NCI-H226 (cell line): Measurements from ENCODE around the gene MAPK8IP3.

ENCODE experiments used
- DNase-seq: peaks from one replicate; pipeline ENCODE4 v3.0.0-alpha.2; 2015

The MAPK8IP3 gene

GRCh38 chr16:1764971-1765370 is 59.0 kb downstream of the MAPK8IP3 start:
- no peak for DNase-seq

- no peak for DNase-seq
Observed at GRCh38 chr16:1765826-1766225, 59.8 kb downstream of the MAPK8IP3 start.

GRCh38 chr16:1766231-1766630 is 60.2 kb downstream of the MAPK8IP3 start:
- DNase-seq, result no peak

GRCh38 chr16:1766701-1767100 is 60.7 kb downstream of the MAPK8IP3 start:
- no peak for DNase-seq

GRCh38 chr16:1767116-1767994 is 61.4 kb downstream of the MAPK8IP3 start:
- no peak for DNase-seq

GRCh38 chr16:1768061-1768766 is 62.2 kb downstream of the MAPK8IP3 start:
- DNase-seq, result no peak

GRCh38 chr16:1768767-1769401 is 62.9 kb downstream of the MAPK8IP3 start:
- no peak for DNase-seq

GRCh38 chr16:1769402-1770300 is 63.7 kb downstream of the MAPK8IP3 start:
- DNase-seq, result no peak

GRCh38 chr16:1770328-1771187 is 64.6 kb downstream of the MAPK8IP3 start:
- peak; percentile 85 for DNase-seq

GRCh38 chr16:1771188-1771863 is 65.3 kb downstream of the MAPK8IP3 start, which contains the start of gene NME3:
Gene NME3 (minus strand): TSS chr16:1771543. CDS start chr16:1771534, 9 bp downstream.
- DNase-seq, result peak; percentile 57

GRCh38 chr16:1771864-1772361 is 65.9 kb downstream of the MAPK8IP3 start:
- DNase-seq, result no peak

GRCh38 chr16:1772362-1772907 is 66.4 kb downstream of the MAPK8IP3 start, which contains the start of gene EME2:
Gene EME2 (plus strand): TSS chr16:1772810. CDS start chr16:1773228, 418 bp downstream.
- DNase-seq, result peak; percentile 19

GRCh38 chr16:1772908-1773702 is 67.1 kb downstream of the MAPK8IP3 start, which contains the start of gene MRPS34:
Gene MRPS34 (minus strand): TSS chr16:1773134. CDS start chr16:1773119, 15 bp downstream.
- DNase-seq, result peak; percentile 88

GRCh38 chr16:1773703-1774447 is 67.9 kb downstream of the MAPK8IP3 start:
- no peak for DNase-seq

GRCh38 chr16:1774448-1774780 is 68.4 kb downstream of the MAPK8IP3 start:
- DNase-seq, result no peak

GRCh38 chr16:1775006-1775845 is 69.2 kb downstream of the MAPK8IP3 start:
- no peak for DNase-seq

GRCh38 chr16:1775846-1776671 is 70.1 kb downstream of the MAPK8IP3 start:
- no peak for DNase-seq
